B cell (primary cell): ENCODE results near the gene RRAS2. TPM values are rescaled to one million over a fixed set of nuclear protein-coding genes. Genes with fewer than 3 reads are reported as not detected.

Experiments
- ATAC-seq: fragments of 200-7000 bp; cut with Tn5 transposase; one replicate; pipeline ENCODE4 v1.10.0; 2021; ENCODE audit warnings: low read depth, mild to moderate bottlenecking, moderate number of reproducible peaks, moderate library complexity
- CTCF ChIA-PET: fragments of 350-600 bp; sonication (Branson Sonifier 250); formaldehyde crosslinking; loops from one replicate; lab custom pipeline; 2021; ENCODE audit warnings: antibody characterized with exemption, inconsistent platforms; lab: Charles Lee
- POLR2A ChIA-PET: fragments of 350-600 bp; sonication (Branson Sonifier 250); formaldehyde crosslinking; loops from one replicate; lab custom pipeline; 2021; ENCODE audit warnings: antibody characterized with exemption; lab: Charles Lee
- DNase-seq: peaks from one replicate; pipeline ENCODE4 v3.0.0; 2013
- H2AFZ ChIP-seq: 2 replicates; pipeline ENCODE4 v1.6.1; 2012; ENCODE audit warnings: mild to moderate bottlenecking, low read depth, low read length; ENCODE audit not compliant: insufficient read depth, poor library complexity, severe bottlenecking
- H3K27ac ChIP-seq, 2 donors: 1 replicate in 1 of 2; 2 replicates in 1 of 2; pipeline ENCODE4 v1.5.1; 2012 to 2013; ENCODE audit warnings: low read length in 2 of 2, mild to moderate bottlenecking in 2 of 2, moderate library complexity in 1 of 2
- H3K27me3 ChIP-seq, 4 experiments: fragments of 200-600 bp in 1 of 4; sonication (generic) in 1 of 4; replicated peaks in 1 of 4; 1 replicate in 2 of 4; 2 replicates in 2 of 4; pipeline versions ENCODE4 v1.6.1 to v1.7.0; 2013 to 2016; ENCODE audit warnings: low read length in 3 of 4, mild to moderate bottlenecking in 2 of 4, mixed read lengths in 1 of 4, moderate library complexity in 1 of 4; ENCODE audit not compliant: insufficient read depth in 4 of 4, control insufficient read depth in 3 of 4; ENCODE audit errors: control extremely low read depth in 1 of 4
- H3K36me3 ChIP-seq, 2 experiments: replicated peaks in 1 of 2; 1 replicate in 1 of 2; 2 replicates in 1 of 2; pipeline versions ENCODE4 v1.6.1 to v1.7.1; 2013; ENCODE audit warnings: low read length in 1 of 2; ENCODE audit not compliant: insufficient read depth in 2 of 2, control insufficient read depth in 1 of 2; ENCODE audit errors: control extremely low read depth in 1 of 2, extremely low read depth in 1 of 2
- H3K4me1 ChIP-seq, 2 donors: fragments of 200-600 bp in 1 of 2; sonication (generic) in 1 of 2; 1 replicate in 1 of 2; 2 replicates in 1 of 2; pipeline versions ENCODE4 v1.5.1 to v1.6.1; 2013 to 2017; ENCODE audit warnings: low read length in 2 of 2; ENCODE audit not compliant: control insufficient read depth in 2 of 2, insufficient read depth in 2 of 2
- H3K4me2 ChIP-seq: replicated peaks from 2 replicates; pipeline ENCODE3; 2012; ENCODE audit warnings: mild to moderate bottlenecking, low read depth, low read length; ENCODE audit not compliant: poor library complexity, severe bottlenecking
- H3K4me3 ChIP-seq, 5 experiments: fragments of 200-600 bp in 1 of 5; sonication (generic) in 1 of 5; 1 replicate in 3 of 5; 2 replicates in 2 of 5; pipeline versions ENCODE4 v1.5.1 to v1.7.0; 2011 to 2016; ENCODE audit warnings: low read length in 4 of 5, mild to moderate bottlenecking in 4 of 5, low read depth in 2 of 5, control low read depth in 1 of 5, moderate library complexity in 1 of 5; ENCODE audit not compliant: insufficient read depth in 1 of 5; ENCODE audit errors: control extremely low read depth in 1 of 5, extremely low read depth in 1 of 5
- H3K79me2 ChIP-seq: fragments of 200-600 bp; sonication (generic); one replicate; pipeline ENCODE4 v1.6.0; 2016; ENCODE audit warnings: low read length; ENCODE audit not compliant: control insufficient read depth, insufficient read depth
- H3K9ac ChIP-seq: fragments of 200-600 bp; sonication (generic); 2 replicates; pipeline ENCODE4 v1.6.1; 2017; ENCODE audit warnings: mild to moderate bottlenecking, low read length, moderate library complexity
- H3K9me3 ChIP-seq, 3 donors: one replicate each; pipeline versions ENCODE4 v1.6.1 to v1.7.1; 2013; ENCODE audit warnings: low read length in 2 of 3; ENCODE audit not compliant: control insufficient read depth in 2 of 3, insufficient read depth in 1 of 3; ENCODE audit errors: control extremely low read depth in 1 of 3
- H4K20me1 ChIP-seq: 2 replicates; pipeline ENCODE4 v1.6.0; 2012; ENCODE audit warnings: mild to moderate bottlenecking, low read length; ENCODE audit not compliant: insufficient read depth, control insufficient read depth, poor library complexity, severe bottlenecking
- H3K27ac Mint-ChIP-seq: one replicate; pipeline ENCODE4 v1.8.0; 2021; ENCODE audit warnings: mixed read lengths
- H3K27me3 Mint-ChIP-seq: one replicate; pipeline ENCODE4 v1.8.0; 2021; ENCODE audit warnings: mixed read lengths
- H3K4me1 Mint-ChIP-seq: one replicate; pipeline ENCODE4 v1.8.0; 2021; ENCODE audit warnings: mixed read lengths
- H3K4me3 Mint-ChIP-seq: one replicate; pipeline ENCODE4 v1.8.0; 2021; ENCODE audit warnings: mixed read lengths
- H3K9me3 Mint-ChIP-seq: one replicate; pipeline ENCODE4 v1.8.0; 2022; ENCODE audit warnings: mixed read lengths; ENCODE audit not compliant: insufficient read depth
- EZH2 ChIP-seq: IDR thresholded peaks from 2 replicates; pipeline ENCODE4 v1.6.1; 2012; ENCODE audit warnings: borderline replicate concordance, low read depth, mild to moderate bottlenecking, moderate library complexity, low read length; ENCODE audit not compliant: insufficient read depth, poor library complexity, severe bottlenecking
- WGBS: methylation state at CpG from one replicate; pipeline ENCODE4 v1.1.5; 2013; ENCODE audit warnings: missing lambda C conversion rate; ENCODE audit not compliant: insufficient coverage; 5-methylcytosine and 5-hydroxymethylcytosine counted together
- intact Hi-C: fragments of 100-400 bp; cut with micrococcal nuclease; formaldehyde crosslinking; loops from one replicate; pipeline ENCODE4 v1.10.0; 2022
- polyA plus RNA-seq: library from polyadenylated mRNA; depleted of rRNA; stranded (reverse); fragments of >200 nt; gene quantifications from 2 replicates; pipeline ENCODE4 v1.2.3, GENCODE V29; 2012
- total RNA-seq, 2 donors: library from RNA; stranded (reverse); fragments of 120-200 nt in 1 of 2; gene quantifications; 1 replicate in 1 of 2; 2 replicates in 1 of 2; pipeline versions ENCODE4 v1.2.3 to v1.2.4, GENCODE V29; 2013 to 2022
- TF ChIP-seq, protein P1 (sequence below): fragments of 200-600 bp; IDR thresholded peaks from one replicate; pipeline ENCODE4 v1.8.0; 2022; ENCODE audit warnings: antibody characterized with exemption, mild to moderate bottlenecking

RRAS2 gene
- total and polyA plus RNA-seq, 2 donors (not counting 1 experiment from before 2014, with no cell fraction given), result 31.8 to 72.4 TPM

DNA sequence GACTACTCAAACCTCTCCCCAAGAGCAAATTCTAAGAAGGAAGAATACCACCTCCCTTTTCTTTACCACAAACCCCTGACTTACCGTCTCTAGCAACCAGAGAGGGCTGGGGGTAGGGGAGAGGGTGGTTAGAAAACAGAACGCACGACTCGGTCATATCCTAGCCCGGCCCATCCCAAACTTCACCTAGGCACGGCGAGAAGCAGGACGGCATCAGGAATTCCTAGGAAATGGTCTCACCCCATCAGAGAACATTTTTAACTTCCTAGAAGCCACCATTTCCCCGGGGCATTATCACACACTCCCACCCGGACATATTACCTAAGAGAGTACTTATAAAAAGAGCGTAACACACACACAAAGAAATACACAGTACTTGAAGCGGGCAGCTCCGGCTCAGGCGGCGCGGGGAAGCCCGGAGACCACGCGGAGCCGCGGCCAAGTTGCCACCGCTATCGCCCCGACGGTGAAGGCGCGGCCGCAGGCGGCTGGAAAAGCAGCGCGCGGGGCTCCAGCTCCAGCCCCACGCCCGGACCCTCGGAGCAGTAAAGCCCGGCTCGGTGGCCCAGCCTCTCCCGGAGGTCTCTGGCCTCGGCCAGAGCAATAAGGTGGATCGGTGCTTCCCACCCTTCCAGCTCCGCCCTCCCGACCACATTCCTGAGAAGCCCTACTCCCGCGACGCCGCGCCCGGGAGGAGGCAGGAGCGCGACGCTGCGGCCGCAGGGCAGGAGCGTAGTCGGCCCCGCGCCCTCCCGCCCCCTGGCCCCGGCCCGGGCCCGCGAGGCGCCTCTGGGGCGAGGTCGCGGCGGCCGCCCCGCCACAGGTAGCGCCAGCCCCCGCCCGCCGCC, 878 bp downstream of the RRAS2 start:
- ChIA-PET POLR2A (interaction anchor here (0.7 to 1.4 kb wide), 6 partner anchors 15 to 44 kb away, joined by 3 to 6 read pairs (median 3); no protein-coding TSS in a partner anchor), CTCF (interaction anchor here (0.6 to 4.3 kb wide), 6 partner anchors 9 to 97 kb away, joined by 3 to 14 read pairs (median 5); no protein-coding TSS in a partner anchor)
- Histone ChIP-seq H3K4me2 (peak overlapping the region; percentile 89), H3K27me3 (no peaks in the 10 kb centered on the region), H3K4me3 (peak overlapping the region; percentile 65 to 94 (median 88)), H3K79me2 (peaks cover 65% of the 10 kb centered on the region), H4K20me1 (peaks cover 24% of the 10 kb centered on the region), H3K36me3 (no peaks in the 10 kb centered on the region), H3K4me1 (peaks cover 33 to 44% of the 10 kb centered on the region in 2 donors), H3K9ac (peak overlapping the region; percentile 85), H2AFZ (peak overlapping the region; percentile 68), H3K9me3 (no peaks in the 10 kb centered on the region), H3K27ac (peak overlapping the region; percentile 52 to 76)
- ATAC-seq (peak; percentile 53), DNase-seq (peak; percentile 64)
- WGBS, result under 1% methylated on average over 69 of the region's 73 CpGs
- no peaks in the 10 kb centered on the region for H3K9me3 Mint-ChIP-seq
- no peaks in the 10 kb centered on the region for H3K27me3 Mint-ChIP-seq
- H3K4me3 Mint-ChIP-seq, result peak overlapping the region; percentile 91
- H3K27ac Mint-ChIP-seq, result peak overlapping the region; percentile 87
- intact Hi-C loops, result loop anchor here (2.0 to 5.0 kb wide), 6 partner anchors 15 to 164 kb away; partner anchors contain the start of genes COPB1 and PSMA1
- TF ChIP-seq, protein P1, sequence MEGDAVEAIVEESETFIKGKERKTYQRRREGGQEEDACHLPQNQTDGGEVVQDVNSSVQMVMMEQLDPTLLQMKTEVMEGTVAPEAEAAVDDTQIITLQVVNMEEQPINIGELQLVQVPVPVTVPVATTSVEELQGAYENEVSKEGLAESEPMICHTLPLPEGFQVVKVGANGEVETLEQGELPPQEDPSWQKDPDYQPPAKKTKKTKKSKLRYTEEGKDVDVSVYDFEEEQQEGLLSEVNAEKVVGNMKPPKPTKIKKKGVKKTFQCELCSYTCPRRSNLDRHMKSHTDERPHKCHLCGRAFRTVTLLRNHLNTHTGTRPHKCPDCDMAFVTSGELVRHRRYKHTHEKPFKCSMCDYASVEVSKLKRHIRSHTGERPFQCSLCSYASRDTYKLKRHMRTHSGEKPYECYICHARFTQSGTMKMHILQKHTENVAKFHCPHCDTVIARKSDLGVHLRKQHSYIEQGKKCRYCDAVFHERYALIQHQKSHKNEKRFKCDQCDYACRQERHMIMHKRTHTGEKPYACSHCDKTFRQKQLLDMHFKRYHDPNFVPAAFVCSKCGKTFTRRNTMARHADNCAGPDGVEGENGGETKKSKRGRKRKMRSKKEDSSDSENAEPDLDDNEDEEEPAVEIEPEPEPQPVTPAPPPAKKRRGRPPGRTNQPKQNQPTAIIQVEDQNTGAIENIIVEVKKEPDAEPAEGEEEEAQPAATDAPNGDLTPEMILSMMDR, result no peak
- no peak for TF ChIP-seq EZH2
- H3K4me1 Mint-ChIP-seq, result peaks cover 48% of the 10 kb centered on the region
